ENCODE results near the gene SUCLG1.

- TF ChIP-seq, protein P1, sequence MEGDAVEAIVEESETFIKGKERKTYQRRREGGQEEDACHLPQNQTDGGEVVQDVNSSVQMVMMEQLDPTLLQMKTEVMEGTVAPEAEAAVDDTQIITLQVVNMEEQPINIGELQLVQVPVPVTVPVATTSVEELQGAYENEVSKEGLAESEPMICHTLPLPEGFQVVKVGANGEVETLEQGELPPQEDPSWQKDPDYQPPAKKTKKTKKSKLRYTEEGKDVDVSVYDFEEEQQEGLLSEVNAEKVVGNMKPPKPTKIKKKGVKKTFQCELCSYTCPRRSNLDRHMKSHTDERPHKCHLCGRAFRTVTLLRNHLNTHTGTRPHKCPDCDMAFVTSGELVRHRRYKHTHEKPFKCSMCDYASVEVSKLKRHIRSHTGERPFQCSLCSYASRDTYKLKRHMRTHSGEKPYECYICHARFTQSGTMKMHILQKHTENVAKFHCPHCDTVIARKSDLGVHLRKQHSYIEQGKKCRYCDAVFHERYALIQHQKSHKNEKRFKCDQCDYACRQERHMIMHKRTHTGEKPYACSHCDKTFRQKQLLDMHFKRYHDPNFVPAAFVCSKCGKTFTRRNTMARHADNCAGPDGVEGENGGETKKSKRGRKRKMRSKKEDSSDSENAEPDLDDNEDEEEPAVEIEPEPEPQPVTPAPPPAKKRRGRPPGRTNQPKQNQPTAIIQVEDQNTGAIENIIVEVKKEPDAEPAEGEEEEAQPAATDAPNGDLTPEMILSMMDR (IDR thresholded peaks at IDR 0.05) = no peak
- TF ChIP-seq POLR2A (IDR thresholded peaks at IDR 0.05) (peak; percentile 46 to 62), EP300 (IDR thresholded peaks at IDR 0.05) (no peak), POLR2AphosphoS5 (IDR thresholded peaks at IDR 0.05) (peak; percentile 80)
Observed at GRCh38 chr2:84459018-84459943, at the start of gene SUCLG1.

Measured in gastroesophageal sphincter (tissue), 3 donors.